ENCODE data around the gene ZFAND3. TPM values are rescaled to one million over a fixed set of nuclear protein-coding genes. Genes with fewer than 3 reads are reported as not detected.

ZFAND3 gene
- total and polyA plus RNA-seq, 2 experiments from 2014 or later = 16.9 to 28.2 TPM

GRCh38 chr6:38168699-38169098 lies 349.2 kb downstream of the ZFAND3 start:
- Mint-ChIP-seq H3K27me3 (ENCODE audit: insufficient read depth, low read depth, poor library complexity) (peaks cover 21% of the 10 kb centered on the region), H3K4me1 (peaks cover 42% of the 10 kb centered on the region), H3K27ac (peak overlapping the region; percentile 31; the same call in 1 of the 2 replicates), H3K36me3 (ENCODE audit: low read depth) (peaks cover 2% of the 10 kb centered on the region; the same call in 1 of the 3 replicates), H3K9me3 (no peaks in the 10 kb centered on the region), H3K4me3 (no peak overlapping the region)
- no peak for DNase-seq (ENCODE audit: low spot score)
- H4K20me1 ChIP-seq (replicated peaks; ENCODE audit: insufficient read depth) = no peaks in the 10 kb centered on the region
- H3K27ac ChIP-seq (ENCODE audit: low read depth) = no peak overlapping the region
- H3K9me2 ChIP-seq (ENCODE audit: insufficient read depth) = no peaks in the 10 kb centered on the region
- peaks cover 11% of the 10 kb centered on the region; the same call in 1 of the 2 replicates for H3K4me1 ChIP-seq (ENCODE audit: insufficient read depth)
- H3K79me2 ChIP-seq (replicated peaks; ENCODE audit: insufficient read depth) = no peaks in the 10 kb centered on the region
- no peak overlapping the region for H2AFZ ChIP-seq
- no peaks in the 10 kb centered on the region for H3K27me3 ChIP-seq (ENCODE audit: insufficient read depth)
- no peak overlapping the region for H3K4me2 ChIP-seq
- ATAC-seq = no peak
- no peaks in the 10 kb centered on the region for H3K36me3 ChIP-seq (ENCODE audit: insufficient read depth)
- no peak overlapping the region for H3K4me3 ChIP-seq
- TF ChIP-seq NANOG (IDR thresholded peaks at IDR 0.05; ENCODE audit: borderline replicate concordance) (no peak), REST (IDR thresholded peaks at IDR 0.05; ENCODE audit: unreplicated experiment) (no peak), ETS1 (IDR thresholded peaks at IDR 0.05) (no peak), STAT1 (IDR thresholded peaks at IDR 0.05; ENCODE audit: unreplicated experiment) (no peak), POLR2AphosphoS5 (IDR thresholded peaks at IDR 0.05; ENCODE audit: low read depth) (no peak), ZNF331 (CRISPR knock-in tag; IDR thresholded peaks at IDR 0.05; ENCODE audit: low read depth) (no peak), CREB1 (CRISPR knock-in tag; IDR thresholded peaks at IDR 0.05; ENCODE audit: low read depth) (no peak), CTCF (conservative IDR thresholded peaks at IDR 0.05; ENCODE audit: low read depth in 2 of 2) (no peak), ZNF462 (CRISPR knock-in tag; IDR thresholded peaks at IDR 0.05) (no peak), ZNF114 (CRISPR knock-in tag; IDR thresholded peaks at IDR 0.05) (no peak), EZH2phosphoT487 (IDR thresholded peaks at IDR 0.05; ENCODE audit: unreplicated experiment) (no peak)
- H3F3A ChIP-seq (replicated peaks; ENCODE audit: low read depth) = no peaks in the 10 kb centered on the region

All from GM23338 (cell line).